ENCODE results near the gene TMEM50B.
"Not testable (repeated sequence)": the region's sequence is repeated elsewhere in the genome, so short reads cannot be mapped to it uniquely, and the experiment has no call there.

Gene TMEM50B

DNA sequence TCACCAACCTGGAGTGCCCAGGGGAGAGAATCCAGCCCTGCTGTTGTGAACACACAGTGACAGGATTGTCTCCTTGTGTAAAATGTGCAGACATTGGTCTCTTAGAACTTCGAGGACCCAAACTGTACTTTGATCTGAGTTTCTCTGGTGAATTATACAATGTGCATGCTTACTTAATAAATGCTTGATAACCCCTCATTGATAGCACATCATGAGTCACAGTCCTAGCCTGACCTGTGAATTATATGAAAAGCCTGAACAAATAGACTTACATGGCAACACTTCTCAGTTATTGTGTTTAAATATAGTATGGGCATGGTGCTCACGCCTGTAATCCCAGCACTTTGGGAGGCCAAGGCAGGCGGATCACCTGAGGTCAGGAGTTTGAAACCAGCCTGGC is 53.9 kb downstream of the TMEM50B start:
- DNase-seq: no peak

DNA sequence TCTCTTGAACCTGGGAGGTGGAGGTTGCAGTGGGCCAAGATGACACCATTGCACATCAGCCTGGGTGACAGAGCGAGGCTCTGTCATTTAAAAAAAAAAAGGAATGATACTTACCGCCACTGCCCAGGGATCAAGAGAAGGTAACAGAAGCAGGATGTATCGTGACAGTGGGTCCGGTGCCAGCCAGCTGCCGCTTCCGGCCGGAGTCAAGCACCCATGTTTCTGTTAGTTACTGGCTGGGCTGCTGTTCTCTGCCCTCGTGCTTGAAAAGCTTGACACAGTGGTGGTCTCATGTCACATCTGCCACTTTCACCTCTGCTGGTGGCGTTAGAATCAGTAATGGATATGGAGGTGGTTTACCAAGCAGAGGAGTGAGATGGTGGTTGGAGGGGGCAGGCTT is 55.6 kb downstream of the TMEM50B start:
- DNase-seq: no peak

DNA sequence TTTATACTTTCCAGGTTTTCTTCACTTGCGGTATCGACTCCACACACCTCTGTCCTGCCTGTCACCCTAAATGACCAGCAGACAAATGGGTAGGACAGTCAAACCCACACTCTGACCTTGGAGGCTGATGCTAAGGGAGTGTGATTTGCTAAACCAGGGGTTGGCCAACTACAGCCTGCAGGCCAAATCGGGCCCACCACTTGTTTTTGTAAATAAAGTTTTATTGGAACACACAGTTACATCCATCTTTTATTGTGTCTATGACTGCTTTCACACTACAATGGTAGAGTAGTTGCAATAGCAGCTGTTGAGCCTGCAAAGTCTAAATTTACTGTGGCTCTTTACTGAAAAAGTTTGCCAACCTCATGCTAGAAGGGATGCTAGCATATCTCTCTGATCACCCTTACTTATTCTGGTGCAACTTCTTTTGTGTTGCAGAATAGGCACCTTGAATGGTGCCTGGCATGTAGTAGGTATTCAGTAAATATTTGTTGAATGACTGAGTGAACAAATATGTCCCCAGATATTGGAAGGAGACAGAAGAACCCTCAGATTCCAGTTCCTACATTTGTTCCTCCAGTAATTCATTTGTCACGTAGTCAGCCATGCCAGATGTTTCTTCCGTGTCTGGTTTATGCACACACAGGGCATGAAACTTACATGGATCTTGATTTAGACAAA is 57.9 kb downstream of the TMEM50B start:
- DNase-seq: no peak

DNA sequence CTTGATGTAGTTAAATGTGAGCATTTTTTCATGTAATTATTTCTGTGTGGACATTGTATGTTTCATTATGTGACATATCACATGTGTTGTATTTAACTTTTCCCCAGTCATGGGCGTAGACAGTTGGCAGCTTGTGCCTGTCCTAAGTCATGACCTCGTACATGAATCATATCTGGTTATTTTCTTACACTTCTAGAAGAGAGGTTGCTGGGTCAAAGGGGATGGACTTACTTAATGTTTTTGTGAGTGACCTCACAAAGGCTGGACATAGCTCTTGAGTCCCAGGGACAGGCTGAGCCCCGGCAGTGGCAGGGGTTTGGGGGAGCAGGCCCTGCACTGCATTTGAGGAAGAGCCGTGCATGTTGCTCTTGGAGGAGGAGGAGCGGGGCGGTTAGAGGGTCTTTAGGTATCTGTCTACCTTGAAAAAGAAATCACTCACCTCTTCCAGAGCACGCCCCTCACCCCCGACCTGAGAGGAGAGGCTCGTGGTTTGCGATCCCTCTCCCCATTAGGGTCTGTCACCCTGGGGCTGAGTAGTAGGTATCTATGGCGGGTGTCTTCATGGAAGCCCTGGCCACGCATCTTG is 60.1 kb downstream of the TMEM50B start:
- DNase-seq: no peak

DNA sequence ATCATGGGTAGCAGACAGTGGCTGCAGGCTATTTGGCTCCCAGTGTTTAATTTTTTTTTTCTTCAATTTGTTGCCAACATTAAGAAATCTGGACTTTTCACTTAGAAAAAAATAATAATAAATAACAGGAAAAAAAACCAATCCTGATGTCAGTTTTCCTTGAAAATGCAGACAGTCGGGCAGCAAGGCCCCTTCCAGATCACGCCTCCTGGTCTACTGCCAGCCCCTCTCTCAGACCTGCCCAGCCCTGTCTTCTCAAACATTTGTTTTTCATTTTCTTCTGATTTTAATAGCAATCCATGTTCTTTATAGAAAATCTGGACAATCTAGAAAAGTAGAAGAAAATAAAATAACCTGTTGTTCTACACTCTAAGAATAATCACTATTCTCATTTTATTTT is 61.1 kb downstream of the TMEM50B start:
- no peak for DNase-seq

DNA sequence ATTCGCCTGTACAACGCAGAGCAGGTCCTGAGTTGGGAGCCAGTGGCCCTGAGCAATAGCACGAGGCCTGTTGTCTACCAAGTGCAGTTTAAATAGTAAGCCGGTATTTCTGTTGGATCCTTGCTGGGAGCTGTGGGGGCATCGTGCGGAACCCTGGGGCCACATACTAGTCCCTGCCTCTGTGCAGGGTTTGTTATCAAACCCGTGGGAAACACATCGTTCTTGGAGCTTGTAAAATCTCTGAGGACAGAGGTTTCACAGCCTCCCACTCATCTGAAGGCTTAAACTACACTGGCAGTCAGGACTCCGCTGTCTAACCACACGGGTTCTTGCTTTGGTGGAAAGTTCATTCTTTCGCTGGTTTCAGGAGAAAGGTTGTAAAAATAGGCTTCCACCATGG is 64.8 kb downstream of the TMEM50B start:
- no peak for DNase-seq

DNA sequence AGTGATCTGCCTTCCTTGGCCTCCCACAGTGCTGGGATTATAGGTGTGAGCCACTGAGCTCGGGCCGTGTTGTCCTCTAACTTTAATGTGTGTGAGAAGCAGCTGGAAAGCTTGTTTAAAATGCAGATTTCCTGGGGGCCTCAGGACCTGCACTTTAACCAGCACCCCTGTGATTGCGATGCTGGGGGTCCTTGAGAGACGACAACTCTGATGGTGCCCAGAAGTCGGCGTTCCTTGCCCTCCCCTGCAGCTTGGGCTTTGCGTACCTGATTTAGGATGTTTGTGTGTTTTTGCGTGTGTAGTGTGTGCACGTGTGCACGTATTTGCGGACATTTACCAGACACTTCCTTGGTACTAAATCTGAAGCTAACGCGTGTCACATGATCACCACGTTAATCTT is 65.7 kb downstream of the TMEM50B start:
- no peak for DNase-seq

DNA sequence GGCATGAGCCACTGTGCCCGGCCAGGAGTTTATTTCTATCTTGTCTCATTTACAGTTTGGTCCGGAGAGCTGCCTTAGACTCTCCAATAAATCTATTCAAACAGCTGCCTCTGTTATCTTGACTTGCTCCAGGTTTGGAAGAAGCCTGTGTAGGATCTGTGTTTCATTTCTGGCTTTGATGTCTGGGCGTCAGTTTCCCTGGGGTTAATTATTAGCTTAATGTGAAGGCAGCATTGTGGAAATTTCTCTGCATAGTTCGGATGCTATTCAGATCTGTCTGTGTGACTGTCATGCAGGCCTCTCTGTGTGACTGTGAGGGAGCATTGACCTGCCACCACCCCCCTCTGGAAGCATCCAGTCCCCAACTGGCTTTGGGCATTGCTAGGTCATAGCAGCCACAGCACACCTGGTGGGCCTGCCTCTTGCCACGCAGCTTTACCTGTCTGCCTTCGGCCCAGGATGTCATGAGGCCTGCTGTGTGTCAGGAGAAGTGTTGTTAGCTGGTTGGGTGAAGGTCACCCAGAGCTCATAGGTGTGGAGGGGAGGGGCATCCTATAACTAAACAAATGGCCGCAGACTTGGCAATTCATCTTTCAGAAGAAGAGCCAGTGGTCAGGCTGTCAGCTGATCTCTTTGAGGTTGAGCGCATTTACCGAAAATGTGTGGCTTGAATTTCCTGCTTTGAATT is 66.8 kb downstream of the TMEM50B start:
- no peak for DNase-seq

DNA sequence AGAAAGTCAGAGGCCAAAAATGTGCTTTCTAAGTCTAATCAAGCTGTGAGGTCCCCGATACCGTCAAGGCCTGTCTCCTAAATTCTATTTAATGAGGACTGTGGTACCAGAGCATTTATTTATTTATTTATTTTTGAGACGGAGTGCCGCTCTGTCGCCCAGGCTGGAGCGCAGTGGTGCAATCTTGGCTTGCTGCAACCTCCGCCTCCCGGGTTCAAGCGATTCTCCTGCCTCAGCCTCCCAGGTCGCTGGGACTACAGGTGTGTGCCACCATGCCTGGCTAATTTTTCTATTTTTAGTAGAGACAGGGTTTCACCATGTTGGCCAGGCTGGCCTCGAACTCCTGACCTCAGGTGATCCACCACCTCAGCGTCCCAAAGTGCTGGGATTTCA is 67.3 kb downstream of the TMEM50B start:
- not testable (repeated sequence) for DNase-seq

DNA sequence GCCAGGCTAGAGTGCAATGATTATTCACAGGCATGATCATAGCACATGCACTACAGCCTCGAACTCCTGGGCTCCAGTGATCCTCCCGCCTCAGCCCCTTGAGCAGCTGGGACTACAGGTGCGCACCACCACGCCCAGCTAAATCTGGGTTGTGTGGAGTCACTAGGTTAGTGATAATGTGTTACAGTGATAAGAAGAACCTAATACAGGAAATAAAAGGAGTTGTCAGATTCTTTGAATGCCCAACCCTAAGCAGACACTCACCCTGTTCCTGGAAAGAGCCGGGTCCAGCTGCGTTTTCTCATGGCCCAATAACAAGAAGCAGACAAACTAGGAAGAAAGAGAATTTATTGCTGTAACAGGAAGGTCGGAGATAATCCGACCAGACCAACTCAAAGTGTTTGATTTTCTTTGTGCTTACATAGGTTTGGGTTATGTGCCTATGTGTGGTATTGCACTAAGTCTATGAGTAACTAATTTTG is 67.8 kb downstream of the TMEM50B start:
- DNase-seq: no peak

DNA sequence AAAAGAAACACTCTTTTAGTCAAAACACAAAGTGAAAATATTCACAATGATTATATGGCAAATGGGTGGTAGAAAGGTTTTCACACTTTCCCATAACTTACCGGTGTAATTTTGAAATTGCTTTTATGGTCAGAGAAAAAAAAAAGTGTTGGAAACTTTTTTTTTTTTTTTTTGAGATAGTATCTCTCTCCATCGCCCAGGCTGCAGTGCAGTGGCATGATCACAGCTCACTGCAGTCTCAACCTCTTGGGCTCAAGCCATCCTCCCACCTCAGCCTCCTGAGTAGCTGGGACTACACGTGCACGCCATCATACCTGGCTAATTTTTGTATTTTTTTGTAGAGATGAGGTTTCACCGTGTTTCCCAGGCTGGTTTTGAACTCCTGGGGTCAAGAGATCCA is 73.3 kb downstream of the TMEM50B start:
- DNase-seq: no peak

DNA sequence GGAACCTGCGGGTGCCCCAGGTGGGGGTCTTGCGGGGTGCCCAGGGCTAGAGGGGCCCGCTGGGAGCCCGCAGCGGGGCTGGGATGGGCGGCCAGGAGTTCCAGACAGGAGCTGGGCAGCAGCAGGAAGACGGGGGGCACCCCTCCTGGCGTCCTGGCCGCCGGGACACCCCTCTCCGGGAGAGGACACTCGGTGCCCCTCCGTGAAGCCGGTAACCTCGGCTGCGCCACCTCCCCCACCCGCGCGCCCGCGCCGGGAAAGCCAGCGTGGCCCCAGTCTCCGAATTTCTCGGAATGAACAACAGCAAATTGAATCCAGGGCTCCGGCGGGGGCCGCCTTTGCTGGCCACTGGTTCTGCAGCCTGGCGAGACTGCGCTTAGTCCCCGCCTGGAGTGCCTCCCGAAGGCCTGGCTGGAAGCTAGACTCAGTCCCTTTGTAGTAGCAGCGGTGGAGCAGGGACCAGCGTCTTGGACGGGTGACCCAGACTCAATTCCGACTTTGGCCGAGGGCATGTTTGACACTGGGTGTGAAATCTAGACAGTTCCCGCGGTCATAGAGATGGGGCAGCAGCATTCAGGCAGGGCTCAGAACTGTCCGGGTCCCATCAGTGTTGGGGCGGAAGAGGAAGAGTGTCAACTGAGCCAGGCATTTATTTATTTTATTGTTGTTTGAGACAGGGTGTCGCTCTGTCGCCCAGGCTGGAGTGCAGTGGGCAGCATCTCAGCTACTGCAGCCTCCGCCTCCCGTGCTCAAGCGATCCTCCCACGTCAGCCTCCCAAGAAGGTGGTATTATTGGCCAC is 75.8 kb downstream of the TMEM50B start:
- DNase-seq: no peak

DNA sequence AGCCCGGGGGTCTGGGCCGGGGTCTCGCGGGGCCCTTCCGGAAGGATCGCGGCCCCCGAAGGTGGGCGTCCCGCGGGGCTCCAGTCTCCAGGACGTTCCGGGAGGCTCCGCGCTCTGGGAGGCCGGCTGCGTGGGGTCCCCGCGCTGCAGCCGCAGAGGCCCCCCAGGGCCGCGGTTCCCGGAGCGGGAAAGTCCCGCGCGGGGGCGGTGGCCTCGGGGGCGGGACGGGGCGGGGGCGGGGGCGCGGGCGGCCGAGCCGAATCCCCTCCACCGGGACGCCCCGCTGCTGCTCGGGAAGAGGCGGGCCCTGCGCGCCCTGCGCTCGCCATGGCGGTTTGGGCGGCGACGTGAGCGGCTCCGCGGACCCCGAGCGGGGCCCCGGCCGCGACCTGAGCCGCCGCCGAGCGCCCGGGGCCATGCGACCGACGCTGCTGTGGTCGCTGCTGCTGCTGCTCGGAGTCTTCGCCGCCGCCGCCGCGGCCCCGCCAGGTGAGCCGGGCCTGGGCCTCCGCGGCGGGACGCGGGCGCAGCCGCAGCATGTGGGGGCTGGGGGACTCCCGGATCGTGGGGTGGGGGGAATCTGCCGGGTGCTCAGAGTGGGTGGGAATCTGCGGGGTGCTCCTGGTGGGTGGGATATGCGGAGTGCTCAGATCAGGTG is 76.5 kb downstream of the TMEM50B start, which contains the start of gene IFNGR2:
TSS of gene IFNGR2 (plus strand) at position 286 of the 658 bp plus-strand sequence. CDS start at position 417, 131 bp downstream.
- peak; percentile 33 for DNase-seq

DNA sequence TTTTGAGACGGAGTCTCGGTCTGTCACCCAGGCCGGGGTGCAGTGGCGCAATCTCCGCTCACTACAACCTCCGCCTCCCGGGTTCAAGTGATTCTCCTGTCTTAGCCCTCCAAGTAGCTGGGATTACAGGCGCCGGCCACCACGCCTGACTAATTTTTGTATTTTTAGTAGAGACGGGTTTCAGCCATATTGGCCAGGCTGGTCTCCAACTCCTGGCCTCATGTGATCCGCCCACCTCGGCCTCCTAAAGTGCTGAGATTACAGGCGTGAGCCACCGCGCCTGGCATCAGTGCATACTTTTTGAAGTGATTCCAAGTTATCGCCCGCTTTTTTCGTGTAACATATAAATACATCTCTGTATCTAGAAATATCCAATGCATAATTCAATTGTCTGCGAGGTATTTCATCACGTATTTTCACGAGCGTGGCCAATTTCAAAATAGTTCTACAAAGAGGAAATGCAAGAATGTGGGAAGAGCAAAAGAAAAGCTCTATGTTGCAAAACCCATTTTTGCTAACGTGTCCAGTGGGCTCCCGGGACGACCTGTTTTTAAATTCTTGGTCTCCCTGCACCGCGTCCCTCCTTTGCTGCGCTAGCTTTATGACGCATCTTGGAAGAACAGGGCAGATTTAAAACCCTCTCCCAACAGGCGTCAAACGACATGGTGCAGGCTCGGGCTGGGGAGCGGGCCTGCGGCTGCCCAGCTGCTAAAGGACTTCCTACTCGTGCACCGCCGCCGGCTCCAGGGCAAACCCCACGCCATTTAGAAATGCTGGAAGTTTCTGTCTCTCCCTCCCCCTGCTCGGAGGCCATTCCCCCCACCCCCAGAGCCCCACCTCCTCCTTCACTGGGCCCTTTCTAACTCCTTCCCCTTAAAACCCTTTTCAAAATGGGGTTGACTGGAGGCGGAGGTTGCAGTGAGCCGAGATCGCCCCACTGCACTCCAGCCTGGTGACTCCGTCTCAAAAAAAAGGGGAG is 77.5 kb downstream of the TMEM50B start:
- no peak for DNase-seq

DNA sequence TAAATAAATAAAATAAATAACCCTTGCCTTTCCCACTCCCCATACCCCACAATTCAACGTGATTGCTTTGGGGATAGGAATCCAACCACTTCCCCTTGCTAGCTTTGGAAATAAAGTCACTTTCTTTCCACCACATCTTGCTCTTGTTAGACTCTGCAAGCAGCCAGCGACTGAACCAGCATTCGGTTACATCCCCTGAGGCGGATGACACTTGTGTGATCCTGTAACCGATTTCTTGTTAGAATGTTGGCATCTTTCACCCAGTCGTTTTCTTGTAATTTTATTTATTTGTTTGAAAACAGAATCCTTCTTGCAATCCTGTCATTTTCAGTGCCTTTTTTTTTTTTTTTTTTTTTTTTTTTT is 78.2 kb downstream of the TMEM50B start:
- DNase-seq: no peak
